Small intestine (tissue), 7 donors: ENCODE measurements around the gene NPAS2. TPM values are rescaled to one million over a fixed set of nuclear protein-coding genes. Genes with fewer than 3 reads are reported as not detected.

ENCODE experiments used
- DNase-seq, 2 donors: peaks; one replicate each; pipeline versions ENCODE4 v3.0.0 to v3.0.0-alpha.2; 2013
- FAIRE-seq: peaks from 2 replicates; lab custom pipeline; 2012; peaks lifted over from hg19 to GRCh38; lab: Jason Lieb, UNC
- H3K27ac ChIP-seq, 3 donors: one replicate each; pipeline ENCODE4 v1.5.1; 2013; ENCODE audit warnings: low read length in 2 of 3, mild to moderate bottlenecking in 2 of 3, control low read depth in 1 of 3, inconsistent platforms in 1 of 3, low read depth in 1 of 3, moderate library complexity in 1 of 3
- H3K27me3 ChIP-seq, 3 donors: one replicate each; pipeline ENCODE4 v1.6.1; 2013; ENCODE audit warnings: low read length in 3 of 3, inconsistent platforms in 1 of 3; ENCODE audit not compliant: control insufficient read depth in 3 of 3, insufficient read depth in 3 of 3
- H3K36me3 ChIP-seq, 3 donors: one replicate each; pipeline ENCODE4 v1.6.1; 2013; ENCODE audit warnings: low read length in 3 of 3, inconsistent platforms in 1 of 3, low read depth in 1 of 3, mild to moderate bottlenecking in 1 of 3, moderate library complexity in 1 of 3; ENCODE audit not compliant: control insufficient read depth in 3 of 3, insufficient read depth in 2 of 3
- H3K4me1 ChIP-seq, 3 donors: one replicate each; pipeline ENCODE4 v1.6.1; 2013; ENCODE audit warnings: low read length in 2 of 3, inconsistent platforms in 1 of 3, low read depth in 1 of 3, mild to moderate bottlenecking in 1 of 3, moderate library complexity in 1 of 3; ENCODE audit not compliant: control insufficient read depth in 3 of 3, insufficient read depth in 2 of 3
- H3K4me3 ChIP-seq, 3 donors: one replicate each; pipeline ENCODE4 v1.5.1; 2013; ENCODE audit warnings: low read length in 3 of 3, control low read depth in 1 of 3, inconsistent platforms in 1 of 3, low read depth in 1 of 3, mild to moderate bottlenecking in 1 of 3, moderate library complexity in 1 of 3
- H3K9me3 ChIP-seq, 2 donors: one replicate each; pipeline ENCODE4 v1.6.1; 2013; ENCODE audit warnings: low read depth in 1 of 2, low read length in 1 of 2; ENCODE audit not compliant: control insufficient read depth in 2 of 2, insufficient read depth in 1 of 2
- WGBS, 3 donors: extraction: QIAGEN DNeasy Blood & Tissue Kit; methylation state at CpG; one replicate each; pipeline ENCODE4 v1.1.7; 2013; 5-methylcytosine and 5-hydroxymethylcytosine counted together
- polyA plus RNA-seq, 4 donors: library from polyadenylated mRNA; stranded (reverse) in 3 of 4; unstranded in 1 of 4; fragments of 200-250 nt in 3 of 4; fragments of 120-200 nt in 1 of 4; gene quantifications; one replicate each; pipeline versions ENCODE4 v1.2.1 to v1.2.3, GENCODE V29; 2013
- donor health status: healthy with polysubstance abuse.
- donor health status: control.
- donor health status: control.
- donor health status: Bipolar disorder and iron deficiency.
- donor health status: healthy.

The NPAS2 gene
- polyA plus RNA-seq, 4 donors = 23.9 to 34.2 (median 26.3) TPM

DNA sequence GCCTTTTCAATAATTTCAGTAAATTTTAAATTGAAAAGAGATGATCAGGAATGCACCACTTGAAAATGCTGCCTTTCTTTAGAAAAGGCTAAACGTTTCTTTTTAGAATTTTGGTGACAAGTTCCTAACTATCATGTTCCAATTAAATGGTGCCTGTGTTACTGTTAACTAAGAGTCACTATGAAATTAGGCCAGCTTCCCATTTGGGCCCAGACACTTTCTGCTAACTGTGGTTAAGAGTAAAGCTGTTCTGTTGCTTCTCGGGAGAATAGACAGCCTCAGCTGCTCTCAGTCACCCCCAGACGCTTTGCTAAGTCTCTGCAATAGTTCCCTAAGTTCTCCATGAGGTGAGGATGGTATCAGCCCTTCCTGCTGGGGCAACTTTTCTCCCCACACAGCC, 90.2 kb downstream of the NPAS2 start:
- DNase-seq = no peak
- 80 to 86% (median 83%) methylated on average over 3 of the region's 3 CpGs for WGBS, 3 donors
- H3K9me3 ChIP-seq = peaks cover 0 to under 1% of the 10 kb centered on the region in 2 donors
- peaks cover 2 to 20% (median 5%) of the 10 kb centered on the region in 3 donors for H3K36me3 ChIP-seq
- H3K4me3 ChIP-seq = no peak overlapping the region
- FAIRE-seq = no peak
- no peaks in the 10 kb centered on the region for H3K27me3 ChIP-seq
- H3K4me1 ChIP-seq = no peaks in the 10 kb centered on the region
- no peak overlapping the region for H3K27ac ChIP-seq

DNA sequence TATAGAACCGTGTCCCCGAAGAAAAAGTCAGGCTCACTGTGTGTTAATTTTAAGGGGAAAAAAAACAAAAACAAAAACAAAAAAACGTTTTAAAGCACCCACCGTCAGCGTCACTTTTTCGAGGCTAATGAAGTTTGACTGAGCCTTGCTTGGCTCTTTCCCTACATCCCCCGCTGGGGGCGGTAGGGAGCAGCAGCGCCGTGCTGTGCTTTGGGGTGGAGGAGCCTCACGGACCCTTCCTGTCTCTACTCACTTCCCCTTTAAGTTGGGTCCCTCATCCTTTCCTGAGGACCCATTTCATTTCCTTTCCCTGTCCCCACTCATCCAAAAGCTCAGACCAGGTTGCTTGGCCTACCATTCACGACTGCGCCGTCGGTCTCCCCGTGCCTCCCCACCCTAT, 99.4 kb downstream of the NPAS2 start:
- no peak for DNase-seq
- FAIRE-seq = no peak
- H3K36me3 ChIP-seq = peaks cover 0 to 18% (median 0%) of the 10 kb centered on the region in 3 donors
- peaks cover 0 to 13% (median 3%) of the 10 kb centered on the region in 3 donors for H3K4me1 ChIP-seq
- no peaks in the 10 kb centered on the region for H3K27me3 ChIP-seq
- 53 to 85% (median 77%) methylated on average over 16 of the region's 16 CpGs for WGBS, 3 donors
- no peak overlapping the region for H3K27ac ChIP-seq
- no peak overlapping the region for H3K4me3 ChIP-seq
- H3K9me3 ChIP-seq = peaks cover 0 to 4% of the 10 kb centered on the region in 2 donors

DNA sequence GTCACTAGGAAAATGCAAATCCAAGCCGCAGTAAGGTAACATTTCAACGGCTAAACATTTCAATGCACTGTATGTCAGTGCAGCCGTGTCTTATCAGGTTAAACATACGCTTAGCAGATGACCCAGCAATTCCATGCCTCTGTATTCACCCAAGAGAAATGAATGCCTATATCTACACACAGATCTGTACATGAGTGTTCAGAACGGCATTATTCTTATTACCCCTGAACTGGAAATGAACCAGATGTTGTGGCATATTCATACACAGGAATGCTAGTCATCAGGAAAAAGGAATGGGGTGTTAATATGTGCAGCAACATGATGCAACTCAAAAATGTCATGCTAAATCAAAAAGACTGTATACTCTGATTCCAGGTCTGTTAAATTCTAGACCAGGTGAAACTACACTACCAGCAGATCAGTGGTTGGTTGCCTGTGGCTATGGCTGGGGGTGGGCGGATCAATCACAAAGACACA, 101.8 kb downstream of the NPAS2 start:
- 74 to 89% (median 77%) methylated on average over 6 of the region's 6 CpGs for WGBS, 3 donors
- Histone ChIP-seq H3K4me1 (peaks cover 0 to 22% (median 3%) of the 10 kb centered on the region in 3 donors), H3K36me3 (peaks cover 0 to 20% (median 0%) of the 10 kb centered on the region in 3 donors), H3K9me3 (no peaks in the 10 kb centered on the region), H3K4me3 (no peak overlapping the region), H3K27me3 (no peaks in the 10 kb centered on the region), H3K27ac (no peak overlapping the region)
- DNase-seq (no peak), FAIRE-seq (no peak)

DNA sequence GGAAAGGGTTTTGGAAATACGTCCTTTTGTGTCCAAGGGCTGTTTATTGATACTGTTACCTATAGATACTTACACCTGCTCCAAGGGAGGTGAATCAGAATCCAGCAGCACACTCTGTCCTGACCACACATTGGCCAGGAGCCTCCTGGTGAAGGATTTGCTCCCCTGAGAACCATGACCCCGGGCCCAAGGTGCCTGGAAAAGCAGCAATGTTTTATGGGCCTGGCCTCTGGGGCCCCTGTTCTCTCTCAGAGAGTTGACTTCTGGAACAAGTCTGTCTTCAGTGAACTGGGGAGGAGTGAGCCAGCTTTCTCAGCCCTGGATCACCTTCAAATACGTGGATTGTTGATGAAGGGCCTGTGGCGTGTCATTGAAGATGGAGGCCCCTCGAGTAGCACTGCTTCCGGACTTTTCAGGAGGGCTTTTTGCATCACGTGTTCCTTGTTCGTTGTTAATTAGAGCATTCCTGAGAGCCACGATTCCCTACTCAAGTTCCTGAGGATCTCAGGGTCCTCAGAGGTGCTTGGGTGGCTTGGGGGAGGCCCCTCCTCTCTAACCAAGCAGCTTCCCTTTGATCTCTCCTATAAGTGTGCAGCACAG, 103.6 kb downstream of the NPAS2 start:
- H3K27ac ChIP-seq = peak overlapping the region; percentile 32 to 97 (median 92)
- no peak for FAIRE-seq
- peaks cover under 1 to 22% (median 2%) of the 10 kb centered on the region in 3 donors for H3K36me3 ChIP-seq
- WGBS, 3 donors = 66 to 82% (median 69%) methylated on average over 9 of the region's 9 CpGs
- H3K9me3 ChIP-seq = no peaks in the 10 kb centered on the region
- no peaks in the 10 kb centered on the region for H3K27me3 ChIP-seq
- peaks cover 0 to 22% (median 3%) of the 10 kb centered on the region in 3 donors for H3K4me1 ChIP-seq
- H3K4me3 ChIP-seq = no peak overlapping the region
- peak; percentile 58 to 83 for DNase-seq

DNA sequence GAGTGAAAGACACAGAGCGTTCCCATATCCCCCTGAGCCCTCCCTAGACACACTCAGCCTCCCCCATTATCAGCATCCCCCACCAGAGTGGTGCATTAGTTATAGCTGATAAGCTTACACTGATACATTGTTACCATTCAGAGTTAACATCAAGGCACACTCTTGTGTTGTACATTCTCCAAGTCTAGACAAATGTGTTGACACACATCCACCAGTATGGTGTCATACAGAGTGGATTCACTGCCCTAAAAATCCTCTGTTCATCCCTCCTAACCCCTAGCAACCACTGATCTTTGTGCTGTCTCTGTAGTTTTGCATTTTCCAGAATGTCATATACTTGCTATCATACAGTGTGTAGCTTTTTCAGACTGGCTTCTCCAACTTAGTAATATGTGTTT, 104.2 kb downstream of the NPAS2 start:
- 73 to 92% (median 82%) methylated on average over 1 of the region's 1 CpG for WGBS, 3 donors
- H3K4me3 ChIP-seq = no peak overlapping the region
- FAIRE-seq = no peak
- H3K27me3 ChIP-seq = no peaks in the 10 kb centered on the region
- H3K4me1 ChIP-seq = peaks cover 0 to 22% (median 3%) of the 10 kb centered on the region in 3 donors
- peaks cover 2 to 24% (median 2%) of the 10 kb centered on the region in 3 donors for H3K36me3 ChIP-seq
- H3K9me3 ChIP-seq = no peaks in the 10 kb centered on the region
- peak overlapping the region; percentile 14 to 97 (median 92) for H3K27ac ChIP-seq
- no peak for DNase-seq

DNA sequence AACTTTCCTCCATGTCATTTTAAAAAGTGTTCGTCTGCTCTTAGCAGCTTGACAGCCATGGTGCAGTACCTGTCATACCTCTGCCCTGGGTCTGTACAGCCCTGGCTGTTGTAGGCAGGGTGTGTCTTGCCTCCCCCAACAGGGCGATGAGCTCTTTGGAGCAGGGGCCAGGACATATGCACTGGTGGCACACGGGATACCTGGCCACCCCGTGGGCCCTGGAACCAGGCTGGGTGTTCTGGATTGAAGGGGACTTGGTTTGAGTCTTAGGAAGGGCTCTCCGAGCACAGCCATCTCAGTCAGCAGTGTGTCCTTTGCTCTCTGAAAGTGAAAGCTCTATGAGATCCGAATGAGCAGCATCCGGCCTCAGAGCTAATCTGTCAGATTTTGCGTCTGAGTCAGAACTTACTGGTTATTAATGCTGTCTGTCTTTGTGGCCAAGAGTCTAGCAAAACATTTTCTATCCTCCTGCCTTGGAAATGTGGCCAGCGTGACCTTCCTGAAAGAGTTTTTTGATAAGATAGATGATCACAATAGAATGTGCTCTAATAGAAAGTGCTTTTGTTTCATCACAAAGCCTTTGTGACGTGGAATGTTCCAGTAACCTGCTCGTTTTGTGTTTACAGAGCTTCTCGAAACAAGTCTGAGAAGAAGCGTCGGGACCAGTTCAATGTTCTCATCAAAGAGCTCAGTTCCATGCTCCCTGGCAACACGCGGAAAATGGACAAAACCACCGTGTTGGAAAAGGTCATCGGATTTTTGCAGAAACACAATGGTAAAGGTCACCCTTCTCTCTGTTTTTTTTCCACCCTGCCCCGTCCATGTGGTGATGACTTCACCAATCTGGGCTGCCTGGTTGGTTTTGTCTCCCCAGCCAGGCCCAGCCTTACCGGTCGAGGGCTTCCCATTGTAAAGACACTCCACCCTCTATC, 104.8 kb downstream of the NPAS2 start:
- WGBS, 3 donors = 12 to 36% (median 27%) methylated on average over 21 of the region's 21 CpGs
- Histone ChIP-seq H3K9me3 (no peaks in the 10 kb centered on the region), H3K27me3 (no peaks in the 10 kb centered on the region), H3K4me3 (peak overlapping the region in 1 of 3 donors; percentile 20), H3K4me1 (peaks cover 0 to 22% (median 3%) of the 10 kb centered on the region in 3 donors), H3K27ac (peak overlapping the region; percentile 26 to 97 (median 92)), H3K36me3 (peaks cover 2 to 19% (median 2%) of the 10 kb centered on the region in 3 donors)
- DNase-seq = peak; percentile 88 to 93
- no peak for FAIRE-seq

DNA sequence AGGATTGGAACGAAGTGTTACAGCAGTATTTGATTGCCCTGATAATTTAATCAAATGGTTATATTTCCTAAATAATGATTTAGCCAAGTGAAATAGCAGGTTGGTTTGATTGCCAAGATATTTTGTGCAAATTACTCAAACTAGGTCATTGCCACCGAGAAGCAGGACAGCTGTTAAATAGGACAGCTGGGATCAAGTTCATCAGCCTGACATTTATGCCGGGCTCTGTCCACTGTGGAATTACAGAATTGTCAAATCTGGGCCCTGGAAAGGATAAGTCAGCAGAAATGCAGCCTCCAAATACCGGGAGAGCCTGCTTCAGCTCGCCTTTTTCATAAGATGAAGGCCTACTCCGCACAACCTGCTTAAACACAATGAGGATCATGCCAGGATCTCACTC, 108.3 kb downstream of the NPAS2 start:
- Histone ChIP-seq H3K27me3 (no peaks in the 10 kb centered on the region), H3K4me3 (no peak overlapping the region), H3K36me3 (peaks cover 4 to 15% (median 12%) of the 10 kb centered on the region in 3 donors), H3K9me3 (no peaks in the 10 kb centered on the region), H3K4me1 (peaks cover 0 to 18% (median under 1%) of the 10 kb centered on the region in 3 donors), H3K27ac (no peak overlapping the region)
- FAIRE-seq (no peak), DNase-seq (no peak)
- WGBS, 3 donors = 70 to 90% (median 89%) methylated on average over 6 of the region's 6 CpGs

DNA sequence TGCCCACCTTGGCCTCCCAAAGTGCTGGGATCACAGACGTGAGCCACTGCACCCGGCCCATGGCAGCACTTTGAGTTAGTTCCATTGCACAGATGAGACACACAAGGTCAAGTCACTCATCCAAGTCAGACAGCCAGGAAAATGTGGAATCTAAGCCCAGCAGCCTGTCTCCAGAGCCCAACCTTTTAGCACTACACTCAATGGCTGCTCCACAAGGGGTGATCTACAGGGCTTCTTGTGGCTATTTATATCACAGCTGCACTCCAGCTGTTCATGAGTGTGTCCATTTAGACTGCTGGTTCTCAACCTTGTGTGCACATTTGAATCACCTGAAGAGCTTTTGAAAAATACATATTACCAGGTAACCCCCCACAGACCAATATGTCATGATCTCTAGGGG, 109.2 kb downstream of the NPAS2 start:
- Histone ChIP-seq H3K27me3 (no peaks in the 10 kb centered on the region), H3K27ac (no peak overlapping the region), H3K4me3 (no peak overlapping the region), H3K36me3 (peaks cover 4 to 19% (median 13%) of the 10 kb centered on the region in 3 donors), H3K4me1 (peaks cover 0 to 10% (median 0%) of the 10 kb centered on the region in 3 donors), H3K9me3 (no peaks in the 10 kb centered on the region)
- 85 to 97% (median 86%) methylated on average over 2 of the region's 2 CpGs for WGBS, 3 donors
- DNase-seq = no peak
- FAIRE-seq = no peak
